IPS-20b (cell line): ENCODE data around the gene DLX1.

Experiments
- H3K27ac ChIP-seq: one replicate; pipeline ENCODE4 v1.5.1; 2013; ENCODE audit warnings: low read length
- H3K27me3 ChIP-seq: 2 replicates; pipeline ENCODE4 v1.6.1; 2013; ENCODE audit warnings: mild to moderate bottlenecking, low read length, inconsistent platforms; ENCODE audit not compliant: insufficient read depth
- H3K36me3 ChIP-seq: 2 replicates; pipeline ENCODE4 v1.6.1; 2013; ENCODE audit warnings: low read depth, mild to moderate bottlenecking, inconsistent platforms, low read length, moderate library complexity; ENCODE audit not compliant: insufficient read depth
- H3K4me1 ChIP-seq: 2 replicates; pipeline ENCODE4 v1.6.1; 2013; ENCODE audit warnings: mild to moderate bottlenecking, control low read depth, inconsistent platforms, low read length, moderate library complexity; ENCODE audit not compliant: insufficient read depth
- H3K4me3 ChIP-seq: 2 replicates; pipeline ENCODE4 v1.5.1; 2013; ENCODE audit warnings: mild to moderate bottlenecking, low read length, inconsistent platforms
- H3K9ac ChIP-seq: 2 replicates; pipeline ENCODE4 v1.6.1; 2013; ENCODE audit warnings: low read depth, mild to moderate bottlenecking, inconsistent platforms, low read length, moderate library complexity
- H3K9me3 ChIP-seq: 2 replicates; pipeline ENCODE4 v1.6.1; 2013; ENCODE audit warnings: mild to moderate bottlenecking, low read depth, low read length, inconsistent platforms; ENCODE audit not compliant: insufficient read depth

DLX1 gene

GRCh38 chr2:172070936-172071335 is 14.4 kb upstream of the DLX1 start:
- no peak overlapping the region for H3K4me3 ChIP-seq
- H3K27ac ChIP-seq: no peak overlapping the region
- H3K9me3 ChIP-seq: no peaks in the 10 kb centered on the region
- no peak overlapping the region for H3K9ac ChIP-seq
- peaks cover 12% of the 10 kb centered on the region for H3K27me3 ChIP-seq
- no peaks in the 10 kb centered on the region for H3K4me1 ChIP-seq
- H3K36me3 ChIP-seq: no peaks in the 10 kb centered on the region

GRCh38 chr2:172072303-172072702 is 13.0 kb upstream of the DLX1 start:
- no peaks in the 10 kb centered on the region for H3K9me3 ChIP-seq
- no peaks in the 10 kb centered on the region for H3K4me1 ChIP-seq
- no peak overlapping the region for H3K4me3 ChIP-seq
- H3K9ac ChIP-seq: no peak overlapping the region
- peaks cover 23% of the 10 kb centered on the region for H3K27me3 ChIP-seq
- no peak overlapping the region for H3K27ac ChIP-seq
- H3K36me3 ChIP-seq: no peaks in the 10 kb centered on the region

- Histone ChIP-seq H3K27me3 (peaks cover 28% of the 10 kb centered on the region), H3K4me3 (no peak overlapping the region), H3K27ac (no peak overlapping the region), H3K9me3 (no peaks in the 10 kb centered on the region), H3K9ac (no peak overlapping the region), H3K36me3 (no peaks in the 10 kb centered on the region), H3K4me1 (no peaks in the 10 kb centered on the region)
These were observed 12.6 kb upstream of the DLX1 start for GRCh38 chr2:172072706-172073105.

- no peaks in the 10 kb centered on the region for H3K36me3 ChIP-seq
- H3K4me3 ChIP-seq: no peak overlapping the region
- H3K9me3 ChIP-seq: no peaks in the 10 kb centered on the region
- H3K27me3 ChIP-seq: peaks cover 36% of the 10 kb centered on the region
- no peak overlapping the region for H3K9ac ChIP-seq
- no peaks in the 10 kb centered on the region for H3K4me1 ChIP-seq
- H3K27ac ChIP-seq: no peak overlapping the region
These were observed 11.8 kb upstream of the DLX1 start for GRCh38 chr2:172073518-172073917.

- no peak overlapping the region for H3K4me3 ChIP-seq
- H3K9me3 ChIP-seq: no peaks in the 10 kb centered on the region
- no peak overlapping the region for H3K27ac ChIP-seq
- no peaks in the 10 kb centered on the region for H3K4me1 ChIP-seq
- no peak overlapping the region for H3K9ac ChIP-seq
- peaks cover 43% of the 10 kb centered on the region for H3K27me3 ChIP-seq
- no peaks in the 10 kb centered on the region for H3K36me3 ChIP-seq
These were observed 11.1 kb upstream of the DLX1 start for GRCh38 chr2:172074254-172074653.

GRCh38 chr2:172079416-172079815 is 5.9 kb upstream of the DLX1 start:
- Histone ChIP-seq H3K9ac (no peak overlapping the region), H3K27me3 (peaks cover 95% of the 10 kb centered on the region), H3K4me1 (peaks cover 4% of the 10 kb centered on the region; the same call in 1 of the 2 replicates), H3K27ac (no peak overlapping the region), H3K9me3 (peaks cover 15% of the 10 kb centered on the region; the same call in 1 of the 2 replicates), H3K4me3 (no peak overlapping the region), H3K36me3 (no peaks in the 10 kb centered on the region)

- Histone ChIP-seq H3K27ac (no peak overlapping the region), H3K9ac (no peak overlapping the region), H3K4me1 (peaks cover 4% of the 10 kb centered on the region; the same call in 1 of the 2 replicates), H3K27me3 (peaks cover 97% of the 10 kb centered on the region), H3K9me3 (peaks cover 15% of the 10 kb centered on the region; the same call in 1 of the 2 replicates), H3K36me3 (no peaks in the 10 kb centered on the region), H3K4me3 (no peak overlapping the region)
These were observed 5.3 kb upstream of the DLX1 start for GRCh38 chr2:172079838-172080640.

- H3K27ac ChIP-seq: no peak overlapping the region
- H3K36me3 ChIP-seq: no peaks in the 10 kb centered on the region
- no peak overlapping the region for H3K9ac ChIP-seq
- peaks cover 97% of the 10 kb centered on the region for H3K27me3 ChIP-seq
- H3K4me3 ChIP-seq: peak overlapping the region; percentile 39; the same call in 1 of the 2 replicates
- H3K4me1 ChIP-seq: peaks cover 4% of the 10 kb centered on the region; the same call in 1 of the 2 replicates
- H3K9me3 ChIP-seq: peaks cover 15% of the 10 kb centered on the region; the same call in 1 of the 2 replicates
These were observed 4.6 kb upstream of the DLX1 start for GRCh38 chr2:172080641-172081220.

- H3K27me3 ChIP-seq: peaks cover 100% of the 10 kb centered on the region
- H3K9me3 ChIP-seq: peaks cover 18% of the 10 kb centered on the region; the same call in 1 of the 2 replicates
- no peak overlapping the region for H3K9ac ChIP-seq
- H3K36me3 ChIP-seq: no peaks in the 10 kb centered on the region
- peak overlapping the region; percentile 39; the same call in 1 of the 2 replicates for H3K4me3 ChIP-seq
- peaks cover 4% of the 10 kb centered on the region; the same call in 1 of the 2 replicates for H3K4me1 ChIP-seq
- no peak overlapping the region for H3K27ac ChIP-seq
These were observed 3.9 kb upstream of the DLX1 start for GRCh38 chr2:172081221-172082022.

- Histone ChIP-seq H3K9me3 (peaks cover 19% of the 10 kb centered on the region; the same call in 1 of the 2 replicates), H3K27me3 (peaks cover 100% of the 10 kb centered on the region), H3K4me3 (no peak overlapping the region), H3K9ac (no peak overlapping the region), H3K36me3 (no peaks in the 10 kb centered on the region), H3K4me1 (peaks cover 7% of the 10 kb centered on the region; the same call in 1 of the 2 replicates), H3K27ac (no peak overlapping the region)
These were observed 3.0 kb upstream of the DLX1 start for GRCh38 chr2:172082105-172082943.
